NCI-H2029 treated with DMSO at 0.1 percent for 48 hours (cell line): ENCODE measurements around the gene PRDM15.

Experiments used
- DNase-seq: peaks from one replicate; lab custom pipeline; 2025; lab: John Stamatoyannopoulos, UW

The PRDM15 gene

GRCh38 chr21:41907496-41908258, 28.5 kb upstream of the PRDM15 start:
- no peak for DNase-seq

DNA sequence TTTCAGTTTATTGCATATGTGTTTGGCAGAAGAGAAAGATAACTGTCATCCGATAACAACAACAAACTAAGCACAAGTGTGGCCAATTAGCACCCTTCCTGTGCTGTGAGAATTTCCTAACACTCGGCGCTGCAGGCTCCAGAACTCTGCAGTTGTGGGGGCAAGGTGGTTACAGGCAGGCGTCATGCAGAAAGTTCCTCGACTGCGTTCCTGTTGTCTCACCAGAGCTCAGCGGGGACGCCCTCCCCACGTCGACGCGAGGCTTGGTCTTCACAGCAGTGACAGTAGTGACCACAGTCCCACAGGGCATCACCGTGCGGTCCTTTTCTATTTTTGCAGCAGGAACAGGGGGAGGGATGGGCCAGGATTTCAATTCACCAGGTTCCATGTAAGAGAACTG, 27.6 kb upstream of the PRDM15 start:
- DNase-seq = no peak

DNA sequence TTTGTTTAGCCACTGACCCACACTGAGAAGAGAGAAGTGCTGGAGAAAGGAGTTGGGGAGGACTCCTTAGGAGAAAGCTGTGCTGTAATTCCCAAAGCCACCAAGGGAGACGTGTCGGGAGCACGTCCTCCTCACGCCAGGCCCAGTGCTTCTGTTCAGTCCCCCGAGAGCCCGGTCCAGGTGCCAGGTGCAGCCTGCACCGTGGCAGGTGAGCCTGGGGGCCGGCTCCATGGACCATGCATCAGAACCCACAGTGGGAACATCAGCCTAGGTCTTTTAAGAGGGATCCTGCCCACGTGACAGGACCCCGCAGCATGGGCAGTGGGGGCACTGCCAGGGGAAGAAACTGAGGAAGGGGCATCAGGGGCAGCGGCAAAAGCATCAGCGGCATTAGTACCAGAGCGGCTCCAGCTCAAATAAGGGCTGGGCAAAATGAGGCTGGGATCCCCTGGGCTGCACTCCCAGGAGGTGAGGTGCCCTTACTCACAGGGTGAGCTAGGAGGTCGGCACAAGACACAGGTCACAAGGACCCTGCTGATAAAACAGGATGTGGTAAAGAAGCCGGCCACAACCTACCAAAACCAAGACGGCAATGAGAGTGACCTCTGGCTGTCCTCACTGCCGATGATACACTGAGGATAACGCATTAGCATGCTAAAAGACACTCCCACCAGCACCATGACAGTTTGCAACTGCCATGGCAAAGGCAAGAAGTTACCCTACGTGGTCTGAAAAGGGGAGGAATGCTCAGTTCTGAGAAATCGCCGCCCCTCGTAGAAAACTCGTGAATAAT, 24.6 kb upstream of the PRDM15 start:
- no peak for DNase-seq

- no peak for DNase-seq
Measured at GRCh38 chr21:41902946-41903345, 23.8 kb upstream of the PRDM15 start.

DNA sequence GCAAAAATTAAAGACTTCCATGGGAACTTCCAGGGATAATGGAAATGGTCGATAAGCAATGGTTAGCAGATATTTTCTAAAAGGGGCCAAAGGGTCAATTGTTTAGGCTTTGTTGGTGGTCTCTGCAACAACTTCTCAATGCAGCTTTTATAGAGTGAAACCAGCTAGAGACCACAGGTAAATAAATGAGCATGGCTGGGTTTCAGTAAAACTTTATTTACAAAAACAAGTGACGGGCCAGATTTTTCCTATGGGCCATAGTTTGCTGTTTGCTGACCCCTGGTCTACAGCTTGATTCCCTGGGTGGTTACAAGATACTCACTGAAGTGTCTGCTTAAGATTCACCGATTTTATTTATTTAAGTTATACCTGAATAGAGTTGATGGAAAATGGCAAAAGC, 22.6 kb upstream of the PRDM15 start:
- no peak for DNase-seq

GRCh38 chr21:41901099-41901498, 22.0 kb upstream of the PRDM15 start:
- no peak for DNase-seq

DNA sequence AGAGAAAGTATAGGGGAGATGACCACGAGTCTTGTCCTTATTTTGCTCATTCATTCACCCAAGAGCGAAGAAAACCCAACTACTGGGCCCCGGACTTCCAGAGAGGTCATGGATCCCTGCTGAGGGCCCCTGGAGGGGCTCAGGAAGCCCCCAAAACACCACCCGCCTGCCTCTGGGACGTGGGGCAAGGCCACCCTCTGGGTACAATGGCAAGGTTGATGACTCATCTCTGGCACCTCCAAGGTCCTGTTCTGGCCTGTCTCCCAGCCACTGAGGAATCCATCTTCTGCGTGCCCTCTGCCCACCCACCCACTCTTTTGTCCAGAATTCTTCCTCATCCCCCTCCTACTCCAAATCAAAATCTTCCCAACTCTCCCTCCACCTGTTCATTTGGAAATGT, 21.3 kb upstream of the PRDM15 start:
- DNase-seq = no peak

DNA sequence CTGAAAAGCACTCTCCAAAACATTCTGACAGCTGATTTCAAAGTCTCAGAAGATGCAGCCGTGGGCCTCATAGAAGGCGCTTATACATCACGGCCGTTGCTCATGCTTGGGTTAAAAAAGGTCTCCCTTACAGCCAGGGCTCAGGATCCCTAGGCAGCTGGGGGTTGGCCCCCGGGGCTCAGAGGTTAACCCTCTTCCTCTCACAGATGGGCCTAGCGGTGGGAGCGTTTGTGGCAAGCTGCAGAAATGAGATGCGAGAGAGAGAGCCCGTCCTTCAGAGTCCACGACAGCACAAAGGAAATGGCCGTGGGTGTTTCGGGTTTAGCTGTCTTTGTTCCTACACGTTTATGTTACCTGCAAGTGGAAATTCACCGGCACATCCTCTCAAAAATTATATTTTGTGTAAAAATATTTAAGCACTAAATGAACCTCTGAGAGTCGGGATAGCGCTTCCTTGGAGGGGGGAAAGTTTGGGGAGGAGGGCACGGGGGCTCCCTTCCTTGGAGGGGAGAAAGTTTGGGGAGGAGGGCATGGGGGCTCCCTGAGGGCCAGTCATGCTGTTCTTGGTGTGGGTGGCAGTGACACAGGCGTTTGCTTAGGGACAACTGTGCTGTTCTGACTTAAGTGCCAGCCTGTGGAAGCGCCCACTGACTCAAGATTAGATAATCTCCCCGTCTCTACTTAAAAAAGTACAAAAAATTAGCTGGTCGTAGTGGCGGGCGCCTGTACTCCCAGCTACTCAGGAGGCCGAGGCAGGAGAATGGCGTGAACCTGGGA, 20.5 kb upstream of the PRDM15 start:
- DNase-seq = no peak

GRCh38 chr21:41898998-41899397, 19.9 kb upstream of the PRDM15 start:
- DNase-seq = no peak

DNA sequence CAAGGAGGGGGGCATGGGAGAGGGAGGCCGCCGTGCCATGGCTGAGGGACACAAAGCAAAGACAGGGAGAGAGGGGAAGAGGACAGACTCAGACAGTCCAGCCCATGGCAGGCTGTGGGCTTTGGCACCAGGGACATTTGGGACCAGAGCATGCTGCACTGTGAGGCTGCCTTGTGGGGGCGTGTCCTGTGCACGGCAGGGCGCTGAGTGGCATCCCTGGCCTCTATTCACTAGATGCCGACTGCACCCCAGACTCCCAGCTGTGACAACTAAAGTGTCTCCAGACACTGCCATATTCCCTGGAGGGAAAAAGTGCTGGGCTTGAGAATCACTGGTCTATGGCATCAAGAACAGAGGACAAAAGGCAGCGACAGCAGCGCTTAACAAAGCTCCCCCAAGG, 18.6 kb upstream of the PRDM15 start:
- no peak for DNase-seq

GRCh38 chr21:41897047-41897669, 18.0 kb upstream of the PRDM15 start:
- no peak for DNase-seq

- no peak for DNase-seq
Measured at GRCh38 chr21:41895643-41896493, 16.7 kb upstream of the PRDM15 start.

DNA sequence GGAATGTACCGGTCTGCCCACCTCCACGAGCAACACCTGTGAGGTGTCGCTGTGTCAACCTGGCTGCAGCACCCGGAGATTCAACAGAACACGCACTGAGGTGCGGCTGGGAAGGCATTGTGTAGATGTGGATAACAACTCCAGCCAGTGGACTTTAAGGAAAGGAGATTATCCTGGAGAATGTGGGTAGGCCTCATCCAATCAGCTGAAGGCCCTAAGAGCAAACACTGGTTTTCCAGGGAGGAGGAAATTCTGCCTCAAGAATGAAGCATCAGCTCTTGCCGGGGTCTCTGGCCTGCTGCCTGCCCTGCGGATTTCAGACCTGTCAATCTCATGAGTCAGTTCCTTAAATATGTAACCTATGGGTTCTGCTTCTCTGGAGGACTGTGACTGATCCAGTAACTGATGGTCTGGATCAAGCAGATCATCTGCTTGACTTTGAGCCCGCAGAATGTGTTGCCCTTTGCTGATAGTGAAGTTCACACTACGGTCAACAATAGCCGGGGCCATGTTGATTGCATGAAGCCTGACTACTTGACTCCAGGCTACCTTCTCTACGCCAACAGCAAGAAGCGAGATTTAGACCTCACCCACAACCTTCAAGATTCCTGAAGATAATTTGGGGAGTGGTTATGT, 15.9 kb upstream of the PRDM15 start:
- no peak for DNase-seq

DNA sequence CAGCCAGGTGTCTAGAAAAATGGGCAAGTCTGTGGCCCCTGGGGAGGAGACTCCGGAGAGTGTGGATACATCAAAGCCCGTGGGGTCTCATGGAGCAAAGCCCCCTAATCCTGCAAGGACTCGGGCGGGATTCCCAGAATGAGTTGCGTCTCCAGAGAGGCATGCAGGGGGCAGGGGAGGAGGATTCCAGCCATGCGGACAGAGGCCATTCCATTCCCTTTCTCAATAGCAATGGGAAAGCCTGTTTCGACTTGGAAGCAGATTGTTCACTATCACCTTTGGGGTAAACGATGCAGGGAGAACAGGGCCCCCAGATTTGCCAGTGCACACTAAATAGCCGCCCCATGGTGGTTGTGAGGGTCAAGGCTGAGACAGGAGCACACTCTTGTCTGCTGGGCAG, 15.4 kb upstream of the PRDM15 start:
- no peak for DNase-seq

DNA sequence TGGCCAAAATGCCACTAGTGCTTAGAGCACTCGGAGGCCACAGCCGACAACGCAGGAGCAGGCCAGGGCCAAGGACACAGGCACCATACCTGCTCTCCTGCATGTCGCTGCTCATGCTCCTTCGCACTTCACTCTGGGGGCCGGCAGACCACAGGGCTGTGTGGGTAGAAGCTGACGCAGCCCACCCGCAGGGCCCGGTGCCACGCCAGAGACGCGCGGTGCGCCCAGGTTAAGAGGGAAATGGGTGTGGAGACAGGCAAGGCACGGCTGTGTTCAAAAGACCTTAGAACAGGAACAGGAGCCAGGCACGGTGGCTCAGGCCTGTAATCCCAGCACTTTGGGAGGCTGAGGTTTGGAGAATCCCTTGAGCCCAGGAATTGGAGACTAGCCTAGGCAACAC, 13.6 kb upstream of the PRDM15 start:
- DNase-seq = no peak

GRCh38 chr21:41891132-41891531, 12.0 kb upstream of the PRDM15 start:
- no peak for DNase-seq

- DNase-seq = no peak
Measured at GRCh38 chr21:41890355-41890754, 11.2 kb upstream of the PRDM15 start.

GRCh38 chr21:41888749-41889376, 9.7 kb upstream of the PRDM15 start:
- no peak for DNase-seq

GRCh38 chr21:41887667-41888066, 8.5 kb upstream of the PRDM15 start:
- DNase-seq = no peak

- DNase-seq = no peak
Measured at GRCh38 chr21:41886328-41886727, 7.2 kb upstream of the PRDM15 start.
